CD14-positive monocyte (primary cell): ENCODE measurements around the gene CCDC136. TPM values are rescaled to one million over a fixed set of nuclear protein-coding genes. Genes with fewer than 3 reads are reported as not detected.

Source experiments
- DNase-seq, 3 donors: peaks; one replicate each; pipeline ENCODE4 v3.0.0-alpha.2; 2011 to 2022
- H2AFZ ChIP-seq: 2 replicates; pipeline ENCODE4 v1.6.0; 2012; ENCODE audit warnings: mild to moderate bottlenecking, low read depth, low read length, inconsistent platforms; ENCODE audit not compliant: insufficient read depth, poor library complexity, severe bottlenecking
- H3K27ac ChIP-seq, 2 donors: 1 replicate in 1 of 2; 2 replicates in 1 of 2; pipeline ENCODE4 v1.5.1; 2012 to 2013; ENCODE audit warnings: low read length in 2 of 2, control low read depth in 1 of 2, inconsistent platforms in 1 of 2, low read depth in 1 of 2, mild to moderate bottlenecking in 1 of 2
- H3K27me3 ChIP-seq, 2 donors: one replicate each; pipeline versions ENCODE4 v1.6.0 to v1.6.1; 2011 to 2013; ENCODE audit warnings: low read length in 2 of 2; ENCODE audit not compliant: control insufficient read depth in 2 of 2, insufficient read depth in 2 of 2
- H3K36me3 ChIP-seq, 2 donors: replicated peaks in 1 of 2; 1 replicate in 1 of 2; 2 replicates in 1 of 2; pipeline versions ENCODE4 v1.5.1 to v1.6.1; 2012 to 2013; ENCODE audit warnings: low read length in 2 of 2, control low read depth in 1 of 2, inconsistent platforms in 1 of 2, mild to moderate bottlenecking in 1 of 2; ENCODE audit not compliant: insufficient read depth in 2 of 2, control insufficient read depth in 1 of 2
- H3K4me1 ChIP-seq, 2 donors: 1 replicate in 1 of 2; 2 replicates in 1 of 2; pipeline versions ENCODE4 v1.5.1 to v1.6.1; 2012 to 2013; ENCODE audit warnings: low read length in 2 of 2, control low read depth in 1 of 2, inconsistent platforms in 1 of 2, mild to moderate bottlenecking in 1 of 2, moderate library complexity in 1 of 2; ENCODE audit not compliant: insufficient read depth in 2 of 2, control insufficient read depth in 1 of 2
- H3K4me2 ChIP-seq: replicated peaks from 2 replicates; pipeline ENCODE3; 2012; ENCODE audit warnings: low read length, moderate library complexity, mild to moderate bottlenecking; ENCODE audit not compliant: poor library complexity, severe bottlenecking; ENCODE audit errors: extremely low read depth
- H3K4me3 ChIP-seq, 3 experiments: fragments of 200-600 bp in 1 of 3; sonication (generic) in 1 of 3; replicated peaks in 1 of 3; 1 replicate in 2 of 3; 2 replicates in 1 of 3; pipeline ENCODE4 v1.5.1; 2011 to 2013; ENCODE audit warnings: low read length in 3 of 3, mild to moderate bottlenecking in 3 of 3, control low read depth in 2 of 3, low read depth in 2 of 3, inconsistent platforms in 1 of 3, moderate library complexity in 1 of 3
- H3K79me2 ChIP-seq: 2 replicates; pipeline ENCODE4 v1.6.0; 2012; ENCODE audit warnings: mild to moderate bottlenecking, control low read depth, inconsistent platforms, low read length, moderate library complexity; ENCODE audit not compliant: insufficient read depth
- H3K9ac ChIP-seq: 2 replicates; pipeline ENCODE4 v1.6.0; 2017; ENCODE audit warnings: low read length, mild to moderate bottlenecking; ENCODE audit not compliant: insufficient read depth, poor library complexity, severe bottlenecking
- H3K9me3 ChIP-seq, 2 donors: replicated peaks in 1 of 2; 1 replicate in 1 of 2; 2 replicates in 1 of 2; pipeline versions ENCODE4 v1.5.1 to v1.6.1; 2012 to 2013; ENCODE audit warnings: low read length in 2 of 2, control low read depth in 1 of 2; ENCODE audit not compliant: control insufficient read depth in 1 of 2, insufficient read depth in 1 of 2
- H4K20me1 ChIP-seq: 2 replicates; pipeline ENCODE4 v1.6.0; 2012; ENCODE audit warnings: mild to moderate bottlenecking, low read length, control low read depth, moderate library complexity; ENCODE audit not compliant: insufficient read depth
- H3K27ac Mint-ChIP-seq, 7 donors: one replicate each; pipeline ENCODE4 v1.8.0; 2020; ENCODE audit warnings: mild to moderate bottlenecking in 7 of 7, mixed read lengths in 7 of 7, moderate library complexity in 6 of 7, inconsistent platforms in 2 of 7
- H3K27me3 Mint-ChIP-seq, 3 donors: one replicate each; pipeline ENCODE4 v1.8.0; 2021 to 2022; ENCODE audit warnings: low read depth in 3 of 3, mild to moderate bottlenecking in 3 of 3, mixed read lengths in 3 of 3, moderate library complexity in 3 of 3, inconsistent platforms in 1 of 3
- H3K36me3 Mint-ChIP-seq, 2 donors: one replicate each; pipeline ENCODE4 v1.8.0; 2020; ENCODE audit warnings: mixed read lengths in 2 of 2, inconsistent platforms in 1 of 2, mild to moderate bottlenecking in 1 of 2
- H3K4me1 Mint-ChIP-seq: one replicate; pipeline ENCODE4 v1.8.0; 2020; ENCODE audit warnings: mild to moderate bottlenecking, mixed read lengths
- H3K4me3 Mint-ChIP-seq, 2 donors: one replicate each; pipeline ENCODE4 v1.8.0; 2020; ENCODE audit warnings: mild to moderate bottlenecking in 2 of 2, mixed read lengths in 2 of 2, moderate library complexity in 1 of 2
- H3K9me3 Mint-ChIP-seq, 7 donors: one replicate each; pipeline ENCODE4 v1.8.0; 2020 to 2022; ENCODE audit warnings: mixed read lengths in 7 of 7, mild to moderate bottlenecking in 6 of 7, moderate library complexity in 6 of 7, inconsistent platforms in 2 of 7
- WGBS: methylation state at CpG from one replicate; pipeline ENCODE4 v1.1.5; 2013; ENCODE audit warnings: missing lambda C conversion rate; ENCODE audit not compliant: insufficient coverage; 5-methylcytosine and 5-hydroxymethylcytosine counted together
- intact Hi-C, 2 donors: fragments of 100-400 bp; cut with micrococcal nuclease; formaldehyde crosslinking; loops; one replicate each; pipeline versions ENCODE4 v1.15.0 to v1.15.1; 2023
- polyA plus RNA-seq, 3 donors: library from polyadenylated mRNA; depleted of rRNA in 1 of 3; unstranded in 2 of 3; stranded (reverse) in 1 of 3; fragments of 300-500 nt in 2 of 3; fragments of >200 nt in 1 of 3; fragmentation: Illumina TruSeq in 2 of 3; gene quantifications; 1 replicate in 2 of 3; 2 replicates in 1 of 3; pipeline ENCODE4 v1.2.3, GENCODE V29; 2012 to 2021
- TF ChIP-seq, protein P1 (sequence below): fragments of 200-600 bp; IDR thresholded peaks from one replicate; pipeline ENCODE4 v1.8.0; 2022; ENCODE audit warnings: antibody characterized with exemption, mild to moderate bottlenecking

Gene CCDC136
- polyA plus RNA-seq, 3 donors = 0.26 to 2.6 TPM; not detected in 1

DNA sequence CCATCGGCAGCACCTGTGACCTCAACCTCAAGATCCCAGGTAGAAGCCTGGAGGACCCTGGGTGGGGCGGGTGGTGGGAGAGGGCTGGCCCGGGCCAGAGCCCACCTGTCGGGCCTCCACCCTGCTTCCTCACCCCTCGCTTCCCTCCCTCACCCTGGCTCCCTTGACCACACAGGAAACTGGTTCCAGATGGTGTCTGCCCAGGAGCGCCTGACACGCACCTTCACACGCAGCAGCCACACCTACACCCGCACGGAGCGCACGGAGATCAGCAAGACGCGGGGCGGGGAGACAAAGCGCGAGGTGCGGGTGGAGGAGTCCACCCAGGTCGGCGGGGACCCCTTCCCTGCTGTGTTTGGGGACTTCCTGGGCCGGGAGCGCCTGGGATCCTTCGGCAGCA, 62.0 kb downstream of the CCDC136 start:
- WGBS = 59% methylated on average over 19 of the region's 23 CpGs
- H3K4me3 Mint-ChIP-seq = no peak overlapping the region

DNA sequence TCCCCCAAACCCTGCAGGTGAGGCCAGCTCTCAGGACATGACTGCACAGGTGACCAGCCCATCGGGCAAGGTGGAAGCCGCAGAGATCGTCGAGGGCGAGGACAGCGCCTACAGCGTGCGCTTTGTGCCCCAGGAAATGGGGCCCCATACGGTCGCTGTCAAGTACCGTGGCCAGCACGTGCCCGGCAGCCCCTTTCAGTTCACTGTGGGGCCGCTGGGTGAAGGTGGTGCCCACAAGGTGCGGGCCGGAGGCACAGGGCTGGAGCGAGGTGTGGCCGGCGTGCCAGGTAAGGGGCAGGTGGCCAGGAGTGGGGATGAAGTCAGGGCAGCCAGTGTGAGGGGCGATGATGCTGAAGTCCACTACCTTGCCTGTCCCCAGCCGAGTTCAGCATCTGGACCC, 62.6 kb downstream of the CCDC136 start:
- Histone ChIP-seq H3K9me3 (no peaks in the 10 kb centered on the region), H3K27ac (no peak overlapping the region), H3K36me3 (no peaks in the 10 kb centered on the region), H3K4me1 (no peaks in the 10 kb centered on the region), H2AFZ (no peak overlapping the region), H3K9ac (no peak overlapping the region), H3K4me2 (no peak overlapping the region), H3K4me3 (no peak overlapping the region), H3K27me3 (no peaks in the 10 kb centered on the region), H4K20me1 (no peaks in the 10 kb centered on the region), H3K79me2 (no peaks in the 10 kb centered on the region)
- Mint-ChIP-seq H3K4me3 (no peak overlapping the region), H3K27me3 (peaks cover 1 to 14% (median 5%) of the 10 kb centered on the region in 3 donors), H3K36me3 (no peaks in the 10 kb centered on the region), H3K27ac (no peak overlapping the region), H3K4me1 (no peaks in the 10 kb centered on the region), H3K9me3 (no peaks in the 10 kb centered on the region)
- TF ChIP-seq, protein P1, sequence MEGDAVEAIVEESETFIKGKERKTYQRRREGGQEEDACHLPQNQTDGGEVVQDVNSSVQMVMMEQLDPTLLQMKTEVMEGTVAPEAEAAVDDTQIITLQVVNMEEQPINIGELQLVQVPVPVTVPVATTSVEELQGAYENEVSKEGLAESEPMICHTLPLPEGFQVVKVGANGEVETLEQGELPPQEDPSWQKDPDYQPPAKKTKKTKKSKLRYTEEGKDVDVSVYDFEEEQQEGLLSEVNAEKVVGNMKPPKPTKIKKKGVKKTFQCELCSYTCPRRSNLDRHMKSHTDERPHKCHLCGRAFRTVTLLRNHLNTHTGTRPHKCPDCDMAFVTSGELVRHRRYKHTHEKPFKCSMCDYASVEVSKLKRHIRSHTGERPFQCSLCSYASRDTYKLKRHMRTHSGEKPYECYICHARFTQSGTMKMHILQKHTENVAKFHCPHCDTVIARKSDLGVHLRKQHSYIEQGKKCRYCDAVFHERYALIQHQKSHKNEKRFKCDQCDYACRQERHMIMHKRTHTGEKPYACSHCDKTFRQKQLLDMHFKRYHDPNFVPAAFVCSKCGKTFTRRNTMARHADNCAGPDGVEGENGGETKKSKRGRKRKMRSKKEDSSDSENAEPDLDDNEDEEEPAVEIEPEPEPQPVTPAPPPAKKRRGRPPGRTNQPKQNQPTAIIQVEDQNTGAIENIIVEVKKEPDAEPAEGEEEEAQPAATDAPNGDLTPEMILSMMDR = no peak
- no peak for DNase-seq
- intact Hi-C loops = no loop called here
- WGBS = 90% methylated on average over 21 of the region's 21 CpGs

More for the DNA sequence above, 62.0 kb downstream of the CCDC136 start:
- H3K27ac ChIP-seq = no peak overlapping the region
- no peaks in the 10 kb centered on the region for H3K36me3 ChIP-seq
- H3K4me3 ChIP-seq = no peak overlapping the region
- Mint-ChIP-seq H3K4me1 (no peaks in the 10 kb centered on the region), H3K9me3 (no peaks in the 10 kb centered on the region), H3K27ac (no peak overlapping the region), H3K27me3 (peaks cover 1 to 15% (median 2%) of the 10 kb centered on the region in 3 donors), H3K36me3 (no peaks in the 10 kb centered on the region)
- H4K20me1 ChIP-seq = no peaks in the 10 kb centered on the region
- no peak overlapping the region for H3K4me2 ChIP-seq
- TF ChIP-seq, protein P1 = no peak
- intact Hi-C loops = no loop called here
- H3K4me1 ChIP-seq = no peaks in the 10 kb centered on the region
- no peak overlapping the region for H2AFZ ChIP-seq
- no peak overlapping the region for H3K9ac ChIP-seq
- H3K9me3 ChIP-seq = no peaks in the 10 kb centered on the region
- H3K27me3 ChIP-seq = no peaks in the 10 kb centered on the region
- DNase-seq = no peak
- H3K79me2 ChIP-seq = no peaks in the 10 kb centered on the region
